ENCODE results near the gene TNFRSF14. TPM values are rescaled to one million over a fixed set of nuclear protein-coding genes. Genes with fewer than 3 reads are reported as not detected.

Gene TNFRSF14
- total RNA-seq, 1 donor from 2014 or later = 14.7 TPM

DNA sequence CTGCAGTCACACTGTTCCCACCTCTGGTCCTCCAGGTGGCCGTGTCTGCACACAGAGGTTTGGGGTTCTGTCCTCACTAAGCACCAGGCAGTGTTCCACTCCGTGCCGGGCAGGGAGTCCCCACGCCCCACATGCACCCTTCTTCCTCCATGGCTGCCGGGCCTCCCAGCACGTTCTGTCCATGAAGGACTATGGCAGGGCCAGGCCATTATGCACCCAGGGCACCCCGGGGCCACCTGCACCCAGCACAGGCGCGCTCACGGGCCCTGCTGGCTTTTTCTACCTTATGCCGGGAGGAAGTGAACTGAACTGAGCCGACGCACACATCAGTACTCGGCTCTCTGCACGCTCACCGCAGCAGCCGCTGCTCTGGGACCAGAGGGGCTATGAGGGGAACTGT, 40.0 kb upstream of the TNFRSF14 start:
- TF ChIP-seq, protein P1, sequence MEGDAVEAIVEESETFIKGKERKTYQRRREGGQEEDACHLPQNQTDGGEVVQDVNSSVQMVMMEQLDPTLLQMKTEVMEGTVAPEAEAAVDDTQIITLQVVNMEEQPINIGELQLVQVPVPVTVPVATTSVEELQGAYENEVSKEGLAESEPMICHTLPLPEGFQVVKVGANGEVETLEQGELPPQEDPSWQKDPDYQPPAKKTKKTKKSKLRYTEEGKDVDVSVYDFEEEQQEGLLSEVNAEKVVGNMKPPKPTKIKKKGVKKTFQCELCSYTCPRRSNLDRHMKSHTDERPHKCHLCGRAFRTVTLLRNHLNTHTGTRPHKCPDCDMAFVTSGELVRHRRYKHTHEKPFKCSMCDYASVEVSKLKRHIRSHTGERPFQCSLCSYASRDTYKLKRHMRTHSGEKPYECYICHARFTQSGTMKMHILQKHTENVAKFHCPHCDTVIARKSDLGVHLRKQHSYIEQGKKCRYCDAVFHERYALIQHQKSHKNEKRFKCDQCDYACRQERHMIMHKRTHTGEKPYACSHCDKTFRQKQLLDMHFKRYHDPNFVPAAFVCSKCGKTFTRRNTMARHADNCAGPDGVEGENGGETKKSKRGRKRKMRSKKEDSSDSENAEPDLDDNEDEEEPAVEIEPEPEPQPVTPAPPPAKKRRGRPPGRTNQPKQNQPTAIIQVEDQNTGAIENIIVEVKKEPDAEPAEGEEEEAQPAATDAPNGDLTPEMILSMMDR (IDR thresholded peaks at IDR 0.05; ENCODE audit: insufficient read depth, low read length, poor library complexity, severe bottlenecking) = no peak
- Histone ChIP-seq H3K4me3 (ENCODE audit: low read depth, low read length) (no peak overlapping the region), H3K27me3 (ENCODE audit: control insufficient read depth, insufficient read depth, low read length) (no peaks in the 10 kb centered on the region), H3K36me3 (ENCODE audit: control insufficient read depth, insufficient read depth, low read length) (peaks cover 1% of the 10 kb centered on the region)
- no peak for DNase-seq (ENCODE audit: low read depth)

DNA sequence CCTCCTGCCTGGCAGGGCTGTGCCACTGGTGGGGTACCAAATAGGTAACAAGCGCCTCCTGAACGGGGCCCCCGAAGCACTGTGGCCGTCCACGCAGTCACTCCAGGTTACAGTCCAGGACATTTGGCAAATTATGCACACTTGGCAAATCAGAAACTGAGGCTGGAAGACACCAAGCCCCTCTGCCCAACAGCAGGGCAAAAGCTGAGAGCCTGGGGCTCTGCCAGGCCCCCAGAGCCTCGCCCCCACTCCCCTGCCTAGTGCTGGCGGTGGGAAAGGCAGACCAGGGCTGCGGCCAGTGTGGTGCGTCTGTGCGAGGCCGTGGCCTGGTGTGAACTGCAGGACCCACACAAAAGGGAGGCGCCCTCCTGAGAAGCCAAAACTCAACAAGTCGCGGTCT, 39.2 kb upstream of the TNFRSF14 start:
- DNase-seq (ENCODE audit: low read depth) = no peak
- Histone ChIP-seq H3K4me3 (ENCODE audit: low read depth, low read length) (no peak overlapping the region), H3K36me3 (ENCODE audit: control insufficient read depth, insufficient read depth, low read length) (peaks cover 1% of the 10 kb centered on the region), H3K27me3 (ENCODE audit: control insufficient read depth, insufficient read depth, low read length) (no peaks in the 10 kb centered on the region)
- TF ChIP-seq, protein P1 (IDR thresholded peaks at IDR 0.05; ENCODE audit: insufficient read depth, low read length, poor library complexity, severe bottlenecking) = no peak

DNA sequence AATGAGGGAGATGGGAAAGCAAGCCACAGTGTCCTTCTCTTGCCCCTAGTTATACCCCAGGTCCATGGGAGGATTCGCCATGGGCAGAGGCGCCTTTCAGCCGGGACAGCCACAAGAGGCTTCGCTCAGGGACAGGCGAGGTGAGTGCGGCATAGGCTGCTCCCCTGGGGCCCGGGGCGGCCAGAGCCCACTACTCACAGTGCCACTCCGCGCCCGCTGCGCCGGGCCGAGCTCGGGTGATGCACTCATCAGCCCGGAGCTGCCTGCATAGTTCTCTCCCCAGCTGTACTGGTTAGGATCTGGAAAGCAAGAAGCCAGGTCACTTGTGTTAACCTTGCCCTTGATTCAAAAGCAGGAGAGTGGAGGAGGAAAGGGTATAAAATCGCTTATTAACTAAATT, 38.2 kb upstream of the TNFRSF14 start:
- Histone ChIP-seq H3K4me3 (ENCODE audit: low read depth, low read length) (no peak overlapping the region), H3K27me3 (ENCODE audit: control insufficient read depth, insufficient read depth, low read length) (no peaks in the 10 kb centered on the region), H3K36me3 (ENCODE audit: control insufficient read depth, insufficient read depth, low read length) (peaks cover 1% of the 10 kb centered on the region)
- TF ChIP-seq, protein P1 (IDR thresholded peaks at IDR 0.05; ENCODE audit: insufficient read depth, low read length, poor library complexity, severe bottlenecking) = no peak
- DNase-seq (ENCODE audit: low read depth) = no peak

DNA sequence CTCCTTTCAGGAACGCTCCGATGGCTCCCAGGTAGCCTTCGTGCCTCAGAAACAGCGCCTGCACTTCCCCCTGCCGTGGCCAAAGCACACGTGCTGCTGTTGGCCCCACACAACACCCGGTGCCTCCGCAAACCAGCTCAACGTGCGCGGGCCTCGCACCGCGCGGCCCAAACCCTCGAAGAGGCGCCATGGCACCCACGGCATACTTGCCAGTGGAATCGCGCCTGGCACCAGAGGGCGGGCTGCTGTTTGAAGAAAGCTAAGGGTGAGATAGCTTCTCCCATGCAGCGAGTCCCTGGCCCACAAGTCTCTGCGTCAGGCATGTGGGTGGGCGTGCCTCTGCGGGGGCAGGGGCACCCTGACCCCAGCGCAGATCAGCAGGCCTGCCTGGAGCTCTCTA, 37.6 kb upstream of the TNFRSF14 start:
- TF ChIP-seq, protein P1 (IDR thresholded peaks at IDR 0.05; ENCODE audit: insufficient read depth, low read length, poor library complexity, severe bottlenecking) = no peak
- H3K27me3 ChIP-seq (ENCODE audit: control insufficient read depth, insufficient read depth, low read length) = no peaks in the 10 kb centered on the region
- H3K4me3 ChIP-seq (ENCODE audit: low read depth, low read length) = no peak overlapping the region
- DNase-seq (ENCODE audit: low read depth) = no peak
- H3K36me3 ChIP-seq (ENCODE audit: control insufficient read depth, insufficient read depth, low read length) = peaks cover 1% of the 10 kb centered on the region

DNA sequence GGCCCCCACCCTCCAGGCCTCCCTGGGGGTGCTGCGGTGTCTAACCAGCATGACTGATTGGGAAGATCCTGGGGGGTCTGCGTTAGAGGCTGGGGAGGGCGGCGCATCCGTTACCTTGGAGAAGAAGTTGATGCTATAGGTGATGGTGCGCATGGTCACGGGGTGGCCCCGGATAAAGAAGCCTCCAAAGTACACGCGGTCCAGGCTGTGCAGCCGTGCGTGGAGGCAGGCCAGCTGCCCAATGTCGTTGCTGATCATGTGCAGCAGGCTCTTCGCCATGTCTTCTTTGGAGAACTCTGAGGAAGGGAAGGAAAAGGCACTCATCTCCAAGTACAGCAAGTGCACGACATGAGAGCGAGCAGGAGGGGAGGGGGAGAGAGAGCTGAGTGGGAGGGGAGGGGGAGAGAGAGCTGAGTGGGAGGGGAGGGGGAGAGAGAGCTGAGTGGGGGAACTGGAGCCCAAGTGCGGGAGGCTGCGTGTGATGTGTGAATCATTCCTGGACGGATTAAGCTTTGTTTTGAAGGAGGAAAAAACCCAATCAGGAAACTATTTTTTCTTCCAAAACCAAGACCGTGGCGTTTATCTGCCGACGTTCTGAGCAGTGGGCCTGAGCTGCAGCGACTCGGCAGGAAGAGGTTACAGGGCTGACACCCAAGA, 37.0 kb upstream of the TNFRSF14 start:
- no peaks in the 10 kb centered on the region for H3K27me3 ChIP-seq (ENCODE audit: control insufficient read depth, insufficient read depth, low read length)
- DNase-seq (ENCODE audit: low read depth) = no peak
- no peak overlapping the region for H3K4me3 ChIP-seq (ENCODE audit: low read depth, low read length)
- TF ChIP-seq, protein P1 (IDR thresholded peaks at IDR 0.05; ENCODE audit: insufficient read depth, low read length, poor library complexity, severe bottlenecking) = no peak
- H3K36me3 ChIP-seq (ENCODE audit: control insufficient read depth, insufficient read depth, low read length) = peaks cover 1% of the 10 kb centered on the region

DNA sequence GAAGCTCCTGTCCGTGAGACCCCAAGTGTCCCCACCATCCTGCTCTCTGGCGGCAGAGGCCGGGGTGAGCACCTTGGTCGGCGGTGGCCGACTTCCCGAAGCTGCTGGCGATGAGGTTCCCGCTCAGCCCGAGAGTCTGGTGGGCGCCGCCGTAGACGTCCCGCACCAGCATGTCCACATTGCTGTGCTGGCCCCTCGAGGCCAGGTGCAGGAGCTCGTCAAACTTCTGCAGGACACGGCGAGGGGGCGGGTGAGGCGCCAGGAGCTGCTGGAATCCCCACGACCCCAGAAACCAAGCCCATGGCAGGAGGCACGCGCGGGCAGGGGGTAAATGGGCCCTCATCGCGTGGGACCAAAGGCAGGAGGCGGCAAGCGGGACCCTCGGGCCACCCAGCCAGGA, 36.4 kb upstream of the TNFRSF14 start:
- Histone ChIP-seq H3K27me3 (ENCODE audit: control insufficient read depth, insufficient read depth, low read length) (no peaks in the 10 kb centered on the region), H3K4me3 (ENCODE audit: low read depth, low read length) (no peak overlapping the region), H3K36me3 (ENCODE audit: control insufficient read depth, insufficient read depth, low read length) (peaks cover 1% of the 10 kb centered on the region)
- no peak for DNase-seq (ENCODE audit: low read depth)
- TF ChIP-seq, protein P1 (IDR thresholded peaks at IDR 0.05; ENCODE audit: insufficient read depth, low read length, poor library complexity, severe bottlenecking) = no peak

Measured in kidney epithelial cell (primary cell).